ENCODE results near the gene RNASE11. TPM values are rescaled to one million over a fixed set of nuclear protein-coding genes. Genes with fewer than 3 reads are reported as not detected.
A peak's percentile ranks its signal among the peaks of the same experiment; 100 is the strongest.

RNASE11 gene
- not detected for total RNA-seq
- long read RNA-seq = 0 reads

GRCh38 chr14:20587489-20588154 lies at the start of gene RNASE11:
RNASE11 (minus strand) TSS chr14:20588001.
- no peak within 1 kb of the TSS for H3K4me3 ChIP-seq
- H3K27me3 ChIP-seq (ENCODE audit: low read depth) = peaks cover 15% of the 10 kb centered on the region
- TF ChIP-seq, protein P1, sequence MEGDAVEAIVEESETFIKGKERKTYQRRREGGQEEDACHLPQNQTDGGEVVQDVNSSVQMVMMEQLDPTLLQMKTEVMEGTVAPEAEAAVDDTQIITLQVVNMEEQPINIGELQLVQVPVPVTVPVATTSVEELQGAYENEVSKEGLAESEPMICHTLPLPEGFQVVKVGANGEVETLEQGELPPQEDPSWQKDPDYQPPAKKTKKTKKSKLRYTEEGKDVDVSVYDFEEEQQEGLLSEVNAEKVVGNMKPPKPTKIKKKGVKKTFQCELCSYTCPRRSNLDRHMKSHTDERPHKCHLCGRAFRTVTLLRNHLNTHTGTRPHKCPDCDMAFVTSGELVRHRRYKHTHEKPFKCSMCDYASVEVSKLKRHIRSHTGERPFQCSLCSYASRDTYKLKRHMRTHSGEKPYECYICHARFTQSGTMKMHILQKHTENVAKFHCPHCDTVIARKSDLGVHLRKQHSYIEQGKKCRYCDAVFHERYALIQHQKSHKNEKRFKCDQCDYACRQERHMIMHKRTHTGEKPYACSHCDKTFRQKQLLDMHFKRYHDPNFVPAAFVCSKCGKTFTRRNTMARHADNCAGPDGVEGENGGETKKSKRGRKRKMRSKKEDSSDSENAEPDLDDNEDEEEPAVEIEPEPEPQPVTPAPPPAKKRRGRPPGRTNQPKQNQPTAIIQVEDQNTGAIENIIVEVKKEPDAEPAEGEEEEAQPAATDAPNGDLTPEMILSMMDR (IDR thresholded peaks at IDR 0.05; ENCODE audit: borderline replicate concordance) = no peak
- DNase-seq = no peak
- no peaks in the 10 kb centered on the region for H3K36me3 ChIP-seq
- intact Hi-C loops (cut with micrococcal nuclease) = no loop called here
- no peak within 1 kb of the TSS for H3K27ac ChIP-seq (replicated peaks)
- H3K9me3 ChIP-seq (replicated peaks) = no peaks in the 10 kb centered on the region
- no peaks in the 10 kb centered on the region for H3K4me1 ChIP-seq

- Histone ChIP-seq H3K27me3 (ENCODE audit: low read depth) (peaks cover 65% of the 10 kb centered on the region), H3K4me3 (peak overlapping the region; percentile 54), H3K36me3 (no peaks in the 10 kb centered on the region), H3K27ac (replicated peaks) (no peak overlapping the region), H3K4me1 (peaks cover 31% of the 10 kb centered on the region), H3K9me3 (replicated peaks) (no peaks in the 10 kb centered on the region)
- TF ChIP-seq, protein P1 (IDR thresholded peaks at IDR 0.05; ENCODE audit: borderline replicate concordance) = no peak
- no peak for DNase-seq
- intact Hi-C loops (cut with micrococcal nuclease) = no loop called here
Measured at GRCh38 chr14:20632831-20633691, 45.3 kb upstream of the RNASE11 start.

GRCh38 chr14:20632448-20632830 lies 44.6 kb upstream of the RNASE11 start:
- Histone ChIP-seq H3K9me3 (replicated peaks) (no peaks in the 10 kb centered on the region), H3K27ac (replicated peaks) (no peak overlapping the region), H3K4me3 (peak overlapping the region; percentile 54), H3K4me1 (peaks cover 31% of the 10 kb centered on the region), H3K36me3 (no peaks in the 10 kb centered on the region), H3K27me3 (ENCODE audit: low read depth) (peaks cover 59% of the 10 kb centered on the region)
- DNase-seq = no peak
- TF ChIP-seq, protein P1 (IDR thresholded peaks at IDR 0.05; ENCODE audit: borderline replicate concordance) = no peak
- intact Hi-C loops (cut with micrococcal nuclease) = no loop called here

GRCh38 chr14:20631880-20632389 lies 44.1 kb upstream of the RNASE11 start:
- peaks cover 54% of the 10 kb centered on the region for H3K27me3 ChIP-seq (ENCODE audit: low read depth)
- H3K27ac ChIP-seq (replicated peaks) = no peak overlapping the region
- peak; percentile 71 for DNase-seq
- H3K4me3 ChIP-seq = peak overlapping the region; percentile 54
- H3K4me1 ChIP-seq = peaks cover 31% of the 10 kb centered on the region
- TF ChIP-seq, protein P1 (IDR thresholded peaks at IDR 0.05; ENCODE audit: borderline replicate concordance) = no peak
- no peaks in the 10 kb centered on the region for H3K9me3 ChIP-seq (replicated peaks)
- no peaks in the 10 kb centered on the region for H3K36me3 ChIP-seq
- intact Hi-C loops (cut with micrococcal nuclease) = no loop called here

DNA sequence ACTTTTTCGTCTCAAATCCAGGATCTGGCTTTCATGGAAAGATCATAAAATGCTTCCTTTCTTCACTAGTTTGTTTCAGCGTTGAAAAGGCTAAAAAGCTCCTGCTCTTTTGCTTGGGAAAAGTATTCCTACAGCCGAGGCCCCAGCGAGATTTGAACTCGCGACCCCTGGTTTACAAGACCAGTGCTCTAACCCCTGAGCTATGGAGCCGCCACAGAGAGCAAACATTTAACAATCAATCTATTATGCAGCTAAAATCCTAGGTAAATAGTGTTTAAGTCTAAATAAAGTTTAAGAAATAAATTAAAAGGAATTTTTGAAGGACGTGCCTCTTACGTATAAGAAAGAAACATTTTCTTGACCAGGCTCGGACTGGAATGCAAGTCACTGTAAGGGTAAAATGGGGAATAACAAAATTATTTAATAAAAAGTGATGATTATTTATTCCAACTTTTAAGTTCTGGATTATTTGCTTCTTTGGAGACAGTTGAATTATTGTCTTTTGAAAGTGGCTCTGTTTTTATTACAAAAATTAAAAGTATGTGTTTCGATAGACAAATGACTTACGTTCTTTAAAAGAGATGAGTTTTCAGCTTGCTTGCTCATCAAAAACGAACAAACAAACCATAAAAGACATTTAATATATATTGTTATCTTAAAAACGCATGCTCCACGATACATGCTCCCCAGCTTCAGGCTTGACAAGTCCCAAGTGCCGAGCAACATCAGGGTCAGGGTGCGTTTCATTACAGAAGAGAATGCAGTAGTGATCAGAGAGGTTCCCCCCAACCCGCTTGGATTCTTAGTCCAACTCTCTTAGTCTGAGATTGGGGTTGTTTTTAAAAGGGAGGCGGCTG lies 43.5 kb upstream of the RNASE11 start:
- peaks cover 37% of the 10 kb centered on the region for H3K4me1 ChIP-seq
- intact Hi-C loops (cut with micrococcal nuclease) = no loop called here
- TF ChIP-seq, protein P1 (IDR thresholded peaks at IDR 0.05; ENCODE audit: borderline replicate concordance) = no peak
- H3K4me3 ChIP-seq = peak overlapping the region; percentile 54
- no peaks in the 10 kb centered on the region for H3K36me3 ChIP-seq
- no peak for DNase-seq
- H3K27ac ChIP-seq (replicated peaks) = no peak overlapping the region
- H3K27me3 ChIP-seq (ENCODE audit: low read depth) = peaks cover 47% of the 10 kb centered on the region
- no peaks in the 10 kb centered on the region for H3K9me3 ChIP-seq (replicated peaks)

Data from left ventricle myocardium inferior (tissue), 1 donor.